GM18909 (cell line): Measurements from ENCODE around the gene TLE3.
"Not testable (repeated sequence)": the region's sequence is repeated elsewhere in the genome, so short reads cannot be mapped to it uniquely, and the experiment has no call there.

Source experiments
- ATAC-seq: cut with Tn5 transposase; IDR thresholded peaks from one replicate; pipeline ENCODE4 v1.9.1; 2021; ENCODE audit warnings: mild to moderate bottlenecking; ENCODE audit not compliant: unreplicated experiment, poor library complexity

The TLE3 gene

GRCh38 chr15:70127288-70127746, 29.6 kb upstream of the TLE3 start:
- ATAC-seq, result no peak

GRCh38 chr15:70126362-70126761, 28.6 kb upstream of the TLE3 start:
- no peak for ATAC-seq

GRCh38 chr15:70125605-70126004, 27.9 kb upstream of the TLE3 start:
- no peak for ATAC-seq

GRCh38 chr15:70121624-70122302, 24.0 kb upstream of the TLE3 start:
- ATAC-seq, result no peak

- ATAC-seq, result no peak
These were observed 23.4 kb upstream of the TLE3 start for GRCh38 chr15:70120958-70121623.

- ATAC-seq, result no peak
These were observed 22.3 kb upstream of the TLE3 start for GRCh38 chr15:70119911-70120508.

GRCh38 chr15:70118599-70118998, 20.9 kb upstream of the TLE3 start:
- ATAC-seq, result no peak

- no peak for ATAC-seq
These were observed 18.6 kb upstream of the TLE3 start for GRCh38 chr15:70116317-70116716.

GRCh38 chr15:70114221-70114620, 16.5 kb upstream of the TLE3 start:
- no peak for ATAC-seq

- no peak for ATAC-seq
These were observed 15.6 kb upstream of the TLE3 start for GRCh38 chr15:70113304-70113700.

GRCh38 chr15:70112572-70113303, 15.0 kb upstream of the TLE3 start:
- ATAC-seq, result not testable (repeated sequence)

GRCh38 chr15:70112074-70112395, 14.3 kb upstream of the TLE3 start:
- ATAC-seq, result no peak

- no peak for ATAC-seq
These were observed 13.7 kb upstream of the TLE3 start for GRCh38 chr15:70111203-70112073.

- no peak for ATAC-seq
These were observed 12.3 kb upstream of the TLE3 start for GRCh38 chr15:70109978-70110377.

- ATAC-seq, result no peak
These were observed 11.8 kb upstream of the TLE3 start for GRCh38 chr15:70109531-70109930.

- no peak for ATAC-seq
These were observed 6.3 kb upstream of the TLE3 start for GRCh38 chr15:70103880-70104626.

GRCh38 chr15:70102827-70103226, 5.1 kb upstream of the TLE3 start:
- no peak for ATAC-seq

GRCh38 chr15:70101459-70102113, 3.9 kb upstream of the TLE3 start:
- ATAC-seq, result no peak
